Vagina (tissue), 2 donors: ENCODE results near the gene ITGA2B. TPM values are rescaled to one million over a fixed set of nuclear protein-coding genes. Genes with fewer than 3 reads are reported as not detected.

Experiments
- DNase-seq, 2 donors: peaks; one replicate each; pipeline ENCODE4 v3.0.0-alpha.2; 2017; ENCODE audit errors: extremely low spot score in 2 of 2
- H3K27ac ChIP-seq: fragments of 200-600 bp; sonication (generic); one replicate; pipeline ENCODE4 v1.5.1; 2019
- H3K27me3 ChIP-seq: fragments of 200-600 bp; sonication (generic); one replicate; pipeline ENCODE4 v1.5.1; 2019
- H3K36me3 ChIP-seq, 2 donors: fragments of 200-600 bp; sonication (generic); one replicate each; pipeline ENCODE4 v1.5.1; 2017 to 2019
- H3K4me1 ChIP-seq: fragments of 200-600 bp; sonication (generic); one replicate; pipeline ENCODE4 v1.5.1; 2019
- H3K4me3 ChIP-seq, 2 donors: fragments of 200-600 bp; sonication (generic); 1 replicate in 1 of 2; 2 replicates in 1 of 2; pipeline ENCODE4 v1.5.1; 2016 to 2019
- H3K9me3 ChIP-seq: fragments of 200-600 bp; sonication (generic); one replicate; pipeline ENCODE4 v1.5.1; 2019
- CTCF ChIP-seq, 3 experiments: fragments of 450-650 bp in 2 of 3; fragments of 200-600 bp in 1 of 3; sonication (generic) in 1 of 3; IDR thresholded peaks; one replicate each; pipeline ENCODE4 v1.5.1; 2017 to 2019; ENCODE audit warnings: antibody characterized with exemption in 3 of 3, mild to moderate bottlenecking in 2 of 3, moderate library complexity in 2 of 3
- POLR2A ChIP-seq, 2 donors: fragments of 450-650 bp; IDR thresholded peaks; one replicate each; pipeline ENCODE4 v1.6.1; 2017; ENCODE audit warnings: antibody characterized with exemption in 2 of 2, mild to moderate bottlenecking in 2 of 2, moderate library complexity in 2 of 2
- POLR2AphosphoS5 ChIP-seq, 2 donors: sonication (generic); formaldehyde crosslinking; IDR thresholded peaks; one replicate each; pipeline ENCODE4 v1.9.0; 2017; ENCODE audit warnings: antibody characterized with exemption in 2 of 2, mild to moderate bottlenecking in 2 of 2, low read depth in 1 of 2; ENCODE audit not compliant: insufficient read depth in 1 of 2
- intact Hi-C: fragments of 100-400 bp; cut with DNase I; formaldehyde crosslinking; loops from one replicate; pipeline ENCODE4 v1.15.1; 2023
- total RNA-seq: library from RNA; depleted of rRNA; stranded (reverse); fragments of >200 nt; gene quantifications from one replicate; pipeline ENCODE4 v1.2.3, GENCODE V29; 2016

The ITGA2B gene
- total RNA-seq, 1 donor from 2014 or later, result 2.0 TPM

DNA sequence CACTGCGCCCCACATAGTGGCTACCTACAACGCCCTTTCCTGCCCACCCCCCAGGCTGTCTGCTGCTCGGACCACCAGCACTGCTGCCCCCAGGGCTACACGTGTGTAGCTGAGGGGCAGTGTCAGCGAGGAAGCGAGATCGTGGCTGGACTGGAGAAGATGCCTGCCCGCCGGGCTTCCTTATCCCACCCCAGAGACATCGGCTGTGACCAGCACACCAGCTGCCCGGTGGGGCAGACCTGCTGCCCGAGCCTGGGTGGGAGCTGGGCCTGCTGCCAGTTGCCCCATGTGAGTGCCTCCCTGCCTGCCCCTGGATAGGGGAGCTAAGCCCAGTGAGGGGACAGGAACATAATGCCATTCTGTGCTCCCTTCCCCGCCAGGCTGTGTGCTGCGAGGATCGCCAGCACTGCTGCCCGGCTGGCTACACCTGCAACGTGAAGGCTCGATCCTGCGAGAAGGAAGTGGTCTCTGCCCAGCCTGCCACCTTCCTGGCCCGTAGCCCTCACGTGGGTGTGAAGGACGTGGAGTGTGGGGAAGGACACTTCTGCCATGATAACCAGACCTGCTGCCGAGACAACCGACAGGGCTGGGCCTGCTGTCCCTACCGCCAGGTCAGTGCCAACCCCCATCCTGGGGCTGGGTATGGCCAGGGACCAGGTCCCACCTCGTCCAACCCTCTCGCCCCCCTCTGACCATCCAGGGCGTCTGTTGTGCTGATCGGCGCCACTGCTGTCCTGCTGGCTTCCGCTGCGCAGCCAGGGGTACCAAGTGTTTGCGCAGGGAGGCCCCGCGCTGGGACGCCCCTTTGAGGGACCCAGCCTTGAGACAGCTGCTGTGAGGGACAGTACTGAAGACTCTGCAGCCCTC lies 37.3 kb downstream of the ITGA2B start:
- H3K27me3 ChIP-seq, result no peaks in the 10 kb centered on the region
- H3K4me3 ChIP-seq, result no peak overlapping the region
- intact Hi-C loops, result no loop called here
- H3K9me3 ChIP-seq, result no peaks in the 10 kb centered on the region
- DNase-seq, result no peak
- H3K36me3 ChIP-seq, result peaks cover 0 to 26% of the 10 kb centered on the region in 2 donors
- no peak overlapping the region for H3K27ac ChIP-seq
- no peak for TF ChIP-seq POLR2AphosphoS5 (IDR thresholded peaks at IDR 0.05; ENCODE audit: insufficient read depth in 1 of 2, low read depth in 1 of 2)
- no peak for TF ChIP-seq CTCF (IDR thresholded peaks at IDR 0.05)
- no peak for TF ChIP-seq POLR2A (IDR thresholded peaks at IDR 0.05)
- peaks cover 15% of the 10 kb centered on the region for H3K4me1 ChIP-seq

- no peaks in the 10 kb centered on the region for H3K9me3 ChIP-seq
- H3K27ac ChIP-seq, result no peak overlapping the region
- peaks cover 0 to 26% of the 10 kb centered on the region in 2 donors for H3K36me3 ChIP-seq
- TF ChIP-seq POLR2A (IDR thresholded peaks at IDR 0.05) (no peak), CTCF (IDR thresholded peaks at IDR 0.05) (no peak), POLR2AphosphoS5 (IDR thresholded peaks at IDR 0.05; ENCODE audit: insufficient read depth in 1 of 2, low read depth in 1 of 2) (no peak)
- no peak overlapping the region for H3K4me3 ChIP-seq
- peaks cover 23% of the 10 kb centered on the region for H3K4me1 ChIP-seq
- H3K27me3 ChIP-seq, result no peaks in the 10 kb centered on the region
- no peak for DNase-seq
- intact Hi-C loops, result no loop called here
These were observed 38.0 kb downstream of the ITGA2B start for GRCh38 chr17:44351464-44351863.

DNA sequence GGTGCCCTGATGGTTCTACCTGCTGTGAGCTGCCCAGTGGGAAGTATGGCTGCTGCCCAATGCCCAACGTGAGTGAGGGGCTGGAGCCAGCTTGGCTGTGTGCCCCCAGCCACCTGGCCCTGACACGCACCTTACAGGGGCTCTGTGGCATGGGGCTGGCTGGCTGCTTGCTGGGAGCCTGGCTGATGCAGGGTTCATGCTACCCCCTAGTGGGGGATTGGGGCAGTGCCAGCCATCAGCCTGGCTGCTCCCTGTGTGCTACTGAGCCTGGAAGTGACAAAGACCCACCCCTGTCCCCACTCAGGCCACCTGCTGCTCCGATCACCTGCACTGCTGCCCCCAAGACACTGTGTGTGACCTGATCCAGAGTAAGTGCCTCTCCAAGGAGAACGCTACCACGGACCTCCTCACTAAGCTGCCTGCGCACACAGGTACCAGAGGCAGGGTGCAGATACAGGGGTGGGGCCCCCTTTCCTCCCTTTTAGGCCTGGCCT lies 38.7 kb downstream of the ITGA2B start:
- Histone ChIP-seq H3K36me3 (peaks cover 0 to 26% of the 10 kb centered on the region in 2 donors), H3K27me3 (no peaks in the 10 kb centered on the region), H3K9me3 (no peaks in the 10 kb centered on the region), H3K4me3 (no peak overlapping the region), H3K4me1 (peaks cover 29% of the 10 kb centered on the region), H3K27ac (no peak overlapping the region)
- intact Hi-C loops, result no loop called here
- TF ChIP-seq CTCF (IDR thresholded peaks at IDR 0.05) (peak; percentile 32 to 58 (median 52)), POLR2A (IDR thresholded peaks at IDR 0.05) (no peak)
- no peak for DNase-seq

DNA sequence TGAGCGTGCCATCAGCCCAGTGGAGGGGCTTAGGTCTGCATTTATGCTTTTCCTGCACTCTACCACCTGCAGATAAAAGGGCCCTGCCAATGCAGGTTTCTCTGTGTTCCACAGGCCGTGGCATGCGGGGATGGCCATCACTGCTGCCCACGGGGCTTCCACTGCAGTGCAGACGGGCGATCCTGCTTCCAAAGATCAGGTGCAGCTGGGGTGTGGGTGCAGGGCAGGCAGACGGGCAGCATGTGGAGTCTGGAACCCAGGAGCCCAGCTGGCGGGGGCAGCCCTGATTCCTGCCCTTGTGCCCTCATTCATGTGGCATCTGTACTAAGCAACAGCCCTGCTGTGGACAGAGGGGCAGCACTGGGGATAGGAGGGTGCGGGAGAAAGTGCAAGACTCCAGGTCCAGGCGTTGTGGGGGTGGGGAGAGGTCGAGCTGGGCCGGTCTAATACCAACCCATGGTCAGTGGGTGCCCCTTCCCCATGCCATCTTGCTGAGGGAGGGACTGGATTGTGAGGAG lies 39.8 kb downstream of the ITGA2B start:
- Histone ChIP-seq H3K27ac (no peak overlapping the region), H3K9me3 (no peaks in the 10 kb centered on the region), H3K27me3 (no peaks in the 10 kb centered on the region), H3K4me1 (peaks cover 32% of the 10 kb centered on the region), H3K36me3 (peaks cover 0 to 26% of the 10 kb centered on the region in 2 donors), H3K4me3 (no peak overlapping the region)
- intact Hi-C loops, result no loop called here
- TF ChIP-seq POLR2AphosphoS5 (IDR thresholded peaks at IDR 0.05; ENCODE audit: insufficient read depth in 1 of 2, low read depth in 1 of 2), result no peak
- no peak for TF ChIP-seq POLR2A (IDR thresholded peaks at IDR 0.05)
- DNase-seq, result no peak

DNA sequence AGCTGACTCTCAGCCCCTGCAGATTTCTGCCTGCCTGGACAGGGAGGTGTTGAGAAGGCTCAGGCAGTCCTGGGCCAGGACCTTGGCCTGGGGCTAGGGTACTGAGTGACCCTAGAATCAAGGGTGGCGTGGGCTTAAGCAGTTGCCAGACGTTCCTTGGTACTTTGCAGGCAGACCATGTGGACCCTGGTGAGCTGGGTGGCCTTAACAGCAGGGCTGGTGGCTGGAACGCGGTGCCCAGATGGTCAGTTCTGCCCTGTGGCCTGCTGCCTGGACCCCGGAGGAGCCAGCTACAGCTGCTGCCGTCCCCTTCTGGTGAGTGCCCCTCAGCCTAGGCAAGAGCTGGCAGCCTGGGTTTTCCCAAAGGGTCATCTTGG lies 40.5 kb downstream of the ITGA2B start:
- DNase-seq, result no peak
- no peak overlapping the region for H3K27ac ChIP-seq
- peaks cover 39% of the 10 kb centered on the region for H3K4me1 ChIP-seq
- no peak overlapping the region for H3K4me3 ChIP-seq
- H3K9me3 ChIP-seq, result no peaks in the 10 kb centered on the region
- intact Hi-C loops, result no loop called here
- H3K36me3 ChIP-seq, result peaks cover 0 to 26% of the 10 kb centered on the region in 2 donors
- no peaks in the 10 kb centered on the region for H3K27me3 ChIP-seq
- TF ChIP-seq POLR2A (IDR thresholded peaks at IDR 0.05), result no peak
- TF ChIP-seq POLR2AphosphoS5 (IDR thresholded peaks at IDR 0.05; ENCODE audit: insufficient read depth in 1 of 2, low read depth in 1 of 2), result no peak
- TF ChIP-seq CTCF (IDR thresholded peaks at IDR 0.05), result no peak
